Right renal pelvis (tissue), 4 donors: ENCODE data around the gene USP48. TPM values are rescaled to one million over a fixed set of nuclear protein-coding genes. Genes with fewer than 3 reads are reported as not detected.
"Not testable (repeated sequence)": the region's sequence is repeated elsewhere in the genome, so short reads cannot be mapped to it uniquely, and the experiment has no call there.

ENCODE experiments used
- DNase-seq, 4 donors: peaks; one replicate each; pipeline ENCODE4 v3.0.0-alpha.2; 2013; ENCODE audit warnings: low read depth in 4 of 4, low spot score in 3 of 4, missing footprints in 1 of 4
- polyA plus RNA-seq, 4 donors: library from polyadenylated mRNA; unstranded; fragments of 120-200 nt; gene quantifications; one replicate each; pipeline ENCODE4 v1.2.1, GENCODE V29; 2013; ENCODE audit not compliant: insufficient read length in 4 of 4

USP48 gene
- polyA plus RNA-seq, 4 donors, result 58.9 to 71.7 (median 65.9) TPM

GRCh38 chr1:21643624-21644023 is 139.3 kb downstream of the USP48 start:
- DNase-seq, result no peak

GRCh38 chr1:21641967-21642739 is 140.8 kb downstream of the USP48 start:
- DNase-seq, result no peak

- no peak for DNase-seq
These were observed 141.4 kb downstream of the USP48 start for GRCh38 chr1:21641537-21641936.

GRCh38 chr1:21641076-21641475 is 141.9 kb downstream of the USP48 start:
- no peak for DNase-seq

GRCh38 chr1:21640653-21641052 is 142.3 kb downstream of the USP48 start:
- DNase-seq, result no peak

GRCh38 chr1:21639594-21640041 is 143.3 kb downstream of the USP48 start:
- no peak for DNase-seq

GRCh38 chr1:21638531-21639341 is 144.2 kb downstream of the USP48 start:
- no peak for DNase-seq

GRCh38 chr1:21637514-21637913 is 145.4 kb downstream of the USP48 start:
- DNase-seq, result no peak

GRCh38 chr1:21636029-21636428 is 146.9 kb downstream of the USP48 start:
- DNase-seq, result no peak

GRCh38 chr1:21634806-21635535 is 148.0 kb downstream of the USP48 start:
- no peak for DNase-seq

- DNase-seq, result no peak
These were observed 148.8 kb downstream of the USP48 start for GRCh38 chr1:21633992-21634805.

- no peak for DNase-seq
These were observed 149.7 kb downstream of the USP48 start for GRCh38 chr1:21633141-21633755.

GRCh38 chr1:21631944-21632887 is 150.7 kb downstream of the USP48 start:
- no peak for DNase-seq

- not testable (repeated sequence) for DNase-seq
These were observed 151.4 kb downstream of the USP48 start for GRCh38 chr1:21631590-21631943.

GRCh38 chr1:21630571-21631343 is 152.2 kb downstream of the USP48 start:
- no peak for DNase-seq

- DNase-seq, result no peak
These were observed 153.0 kb downstream of the USP48 start for GRCh38 chr1:21629971-21630370.

- DNase-seq, result no peak
These were observed 154.1 kb downstream of the USP48 start for GRCh38 chr1:21628798-21629393.
